ENCODE data around the gene GALNT2.

GALNT2 gene

GRCh38 chr1:230073371-230074035, 6.5 kb downstream of the GALNT2 start:
- DNase-seq, result no peak

GRCh38 chr1:230074270-230074669, 7.2 kb downstream of the GALNT2 start:
- no peak for DNase-seq

GRCh38 chr1:230074762-230075161, 7.7 kb downstream of the GALNT2 start:
- DNase-seq, result no peak

GRCh38 chr1:230076121-230076520, 9.1 kb downstream of the GALNT2 start:
- no peak for DNase-seq

GRCh38 chr1:230077011-230077410, 10.0 kb downstream of the GALNT2 start:
- no peak for DNase-seq

GRCh38 chr1:230077436-230078213, 10.6 kb downstream of the GALNT2 start:
- DNase-seq, result no peak

- DNase-seq, result no peak
Observed at GRCh38 chr1:230079199-230080024, 12.4 kb downstream of the GALNT2 start.

GRCh38 chr1:230080822-230081221, 13.8 kb downstream of the GALNT2 start:
- DNase-seq, result no peak

- no peak for DNase-seq
Observed at GRCh38 chr1:230081751-230082150, 14.7 kb downstream of the GALNT2 start.

GRCh38 chr1:230082211-230082610, 15.2 kb downstream of the GALNT2 start:
- DNase-seq, result no peak

- DNase-seq, result no peak
Observed at GRCh38 chr1:230083053-230083452, 16.0 kb downstream of the GALNT2 start.

- DNase-seq, result no peak
Observed at GRCh38 chr1:230083746-230084407, 16.8 kb downstream of the GALNT2 start.

- no peak for DNase-seq
Observed at GRCh38 chr1:230084408-230085177, 17.6 kb downstream of the GALNT2 start.

GRCh38 chr1:230085178-230085515, 18.1 kb downstream of the GALNT2 start:
- no peak for DNase-seq

GRCh38 chr1:230086151-230086550, 19.1 kb downstream of the GALNT2 start:
- DNase-seq, result no peak

GRCh38 chr1:230087028-230087716, 20.1 kb downstream of the GALNT2 start:
- DNase-seq, result no peak

GRCh38 chr1:230087717-230088105, 20.7 kb downstream of the GALNT2 start:
- DNase-seq, result no peak

GRCh38 chr1:230090194-230090711, 23.2 kb downstream of the GALNT2 start:
- DNase-seq, result no peak

GRCh38 chr1:230091473-230092231, 24.6 kb downstream of the GALNT2 start:
- no peak for DNase-seq

- DNase-seq, result no peak
Observed at GRCh38 chr1:230094746-230095145, 27.7 kb downstream of the GALNT2 start.

- DNase-seq, result no peak
Observed at GRCh38 chr1:230095938-230096337, 28.9 kb downstream of the GALNT2 start.

Data from effector CD4-positive, alpha-beta T cell (primary cell).